ENCODE data around the gene TMEM120B.

TMEM120B gene

GRCh38 chr12:121823101-121823726 lies 110.7 kb downstream of the TMEM120B start:
- TF ChIP-seq EZH2phosphoT487 (IDR thresholded peaks at IDR 0.05; ENCODE audit: borderline replicate concordance, low read length) = no peak
- TF ChIP-seq CTCF (IDR thresholded peaks at IDR 0.05; ENCODE audit: low read depth, low read length, poor library complexity, severe bottlenecking) = no peak
- no peaks in the 10 kb centered on the region for H3K9me2 ChIP-seq (replicated peaks; ENCODE audit: control insufficient read depth, low read length)
- H3F3A ChIP-seq (ENCODE audit: control insufficient read depth, insufficient read depth) = no peaks in the 10 kb centered on the region
- no peaks in the 10 kb centered on the region for H3K27me3 ChIP-seq (ENCODE audit: control insufficient read depth, low read length)
- peaks cover 76% of the 10 kb centered on the region for H3K36me3 ChIP-seq (ENCODE audit: control insufficient read depth, low read length)
- no peak overlapping the region for H3K4me2 ChIP-seq (ENCODE audit: low read length)
- H3K27ac ChIP-seq (ENCODE audit: low read depth, low read length) = no peak overlapping the region
- peaks cover 11% of the 10 kb centered on the region for H3K79me2 ChIP-seq (ENCODE audit: control insufficient read depth, low read length)
- H3K4me1 ChIP-seq (ENCODE audit: control insufficient read depth, low read length) = peaks cover 1% of the 10 kb centered on the region
- H3K9me3 ChIP-seq (ENCODE audit: control insufficient read depth, insufficient read depth, low read length) = no peaks in the 10 kb centered on the region
- H3K4me3 ChIP-seq (ENCODE audit: low read length) = no peak overlapping the region
- H4K20me1 ChIP-seq (ENCODE audit: control insufficient read depth, insufficient read depth, low read depth, low read length) = no peaks in the 10 kb centered on the region; the same call in 1 of the 2 replicates

GRCh38 chr12:121823727-121824115 lies 111.2 kb downstream of the TMEM120B start:
- no peaks in the 10 kb centered on the region for H3K9me2 ChIP-seq (replicated peaks; ENCODE audit: control insufficient read depth, low read length)
- no peaks in the 10 kb centered on the region for H3K27me3 ChIP-seq (ENCODE audit: control insufficient read depth, low read length)
- no peaks in the 10 kb centered on the region for H3F3A ChIP-seq (ENCODE audit: control insufficient read depth, insufficient read depth)
- no peak for TF ChIP-seq EZH2phosphoT487 (IDR thresholded peaks at IDR 0.05; ENCODE audit: borderline replicate concordance, low read length)
- TF ChIP-seq CTCF (IDR thresholded peaks at IDR 0.05; ENCODE audit: low read depth, low read length, poor library complexity, severe bottlenecking) = no peak
- no peaks in the 10 kb centered on the region for H3K9me3 ChIP-seq (ENCODE audit: control insufficient read depth, insufficient read depth, low read length)
- H3K4me1 ChIP-seq (ENCODE audit: control insufficient read depth, low read length) = no peaks in the 10 kb centered on the region
- H3K27ac ChIP-seq (ENCODE audit: low read depth, low read length) = no peak overlapping the region
- H3K79me2 ChIP-seq (ENCODE audit: control insufficient read depth, low read length) = peaks cover 11% of the 10 kb centered on the region
- no peak overlapping the region for H3K4me3 ChIP-seq (ENCODE audit: low read length)
- H4K20me1 ChIP-seq (ENCODE audit: control insufficient read depth, insufficient read depth, low read depth, low read length) = no peaks in the 10 kb centered on the region; the same call in 1 of the 2 replicates
- no peak overlapping the region for H3K4me2 ChIP-seq (ENCODE audit: low read length)
- peaks cover 80% of the 10 kb centered on the region for H3K36me3 ChIP-seq (ENCODE audit: control insufficient read depth, low read length)

GRCh38 chr12:121825041-121825523 lies 112.5 kb downstream of the TMEM120B start:
- no peaks in the 10 kb centered on the region for H3K9me3 ChIP-seq (ENCODE audit: control insufficient read depth, insufficient read depth, low read length)
- no peaks in the 10 kb centered on the region for H3K27me3 ChIP-seq (ENCODE audit: control insufficient read depth, low read length)
- H3K79me2 ChIP-seq (ENCODE audit: control insufficient read depth, low read length) = peaks cover 2% of the 10 kb centered on the region
- peaks cover 80% of the 10 kb centered on the region for H3K36me3 ChIP-seq (ENCODE audit: control insufficient read depth, low read length)
- H3K4me1 ChIP-seq (ENCODE audit: control insufficient read depth, low read length) = peaks cover 6% of the 10 kb centered on the region
- H3K4me3 ChIP-seq (ENCODE audit: low read length) = no peak overlapping the region
- H4K20me1 ChIP-seq (ENCODE audit: control insufficient read depth, insufficient read depth, low read depth, low read length) = no peaks in the 10 kb centered on the region; the same call in 1 of the 2 replicates
- no peaks in the 10 kb centered on the region for H3F3A ChIP-seq (ENCODE audit: control insufficient read depth, insufficient read depth)
- H3K27ac ChIP-seq (ENCODE audit: low read depth, low read length) = no peak overlapping the region
- no peaks in the 10 kb centered on the region for H3K9me2 ChIP-seq (replicated peaks; ENCODE audit: control insufficient read depth, low read length)
- H3K4me2 ChIP-seq (ENCODE audit: low read length) = no peak overlapping the region
- TF ChIP-seq CTCF (IDR thresholded peaks at IDR 0.05; ENCODE audit: low read depth, low read length, poor library complexity, severe bottlenecking) = no peak
- TF ChIP-seq EZH2phosphoT487 (IDR thresholded peaks at IDR 0.05; ENCODE audit: borderline replicate concordance, low read length) = no peak

Measured in DOHH2 (cell line).